GM12892 (cell line): ENCODE results near the gene MIR17HG.

Experiments used
- POLR2A ChIP-seq: IDR thresholded peaks from 2 replicates; pipeline ENCODE4 v1.6.1; 2011; ENCODE audit warnings: low read depth, low read length, control low read depth
- POLR2AphosphoS5 ChIP-seq: IDR thresholded peaks from 2 replicates; pipeline ENCODE4 v1.6.1; 2011; ENCODE audit warnings: low read depth, low read length, control low read depth
- TAF1 ChIP-seq: IDR thresholded peaks from 2 replicates; pipeline ENCODE4 v1.6.1; 2011; ENCODE audit warnings: low read depth, mild to moderate bottlenecking, control low read depth, low read length, borderline replicate concordance

- TF ChIP-seq POLR2A (no peak), POLR2AphosphoS5 (no peak), TAF1 (no peak)
These were observed 11.6 kb downstream of the MIR17HG start for GRCh38 chr13:91359111-91359510.
